ENCODE results near the gene TUG1. TPM values are rescaled to one million over a fixed set of nuclear protein-coding genes. Genes with fewer than 3 reads are reported as not detected.

The TUG1 gene
- polyA plus RNA-seq, 3 donors = 9.9 to 81.3 (median 13.9) TPM

DNA sequence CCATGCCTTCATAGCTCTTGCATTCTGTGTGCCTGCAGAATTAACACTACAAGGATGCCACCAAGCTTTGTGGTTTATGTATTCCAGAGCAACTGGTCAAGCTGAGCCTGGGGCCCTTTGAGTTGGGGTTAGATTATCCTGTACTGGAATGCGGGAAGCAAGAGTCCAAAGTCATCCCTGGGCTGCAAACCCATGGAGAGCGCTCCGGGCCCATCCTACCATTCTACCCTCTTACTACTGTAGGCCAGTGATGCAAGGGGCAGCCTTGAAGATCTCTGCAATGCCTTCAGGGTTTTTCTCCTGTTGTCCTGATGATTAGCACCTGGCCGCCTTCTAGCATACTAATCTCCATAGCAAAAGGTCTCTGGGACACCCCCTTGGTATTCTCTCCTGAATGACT, 51.3 kb downstream of the TUG1 start:
- Histone ChIP-seq H3K79me2 (ENCODE audit: insufficient read depth, low read length) (no peaks in the 10 kb centered on the region), H3K9me3 (replicated peaks in 1 of 2; ENCODE audit: control insufficient read depth in 1 of 2, insufficient read depth in 1 of 2, low read length in 2 of 2) (no peaks in the 10 kb centered on the region), H4K20me1 (ENCODE audit: insufficient read depth, low read length) (no peaks in the 10 kb centered on the region), H3K36me3 (replicated peaks in 1 of 2; ENCODE audit: control insufficient read depth in 1 of 2, insufficient read depth in 2 of 2, low read length in 2 of 2) (no peaks in the 10 kb centered on the region), H3K4me3 (replicated peaks in 1 of 3; ENCODE audit: low read depth in 2 of 3, low read length in 3 of 3) (no peak overlapping the region), H3K4me1 (ENCODE audit: control insufficient read depth in 1 of 2, insufficient read depth in 2 of 2, low read length in 2 of 2) (no peaks in the 10 kb centered on the region), H3K9ac (ENCODE audit: insufficient read depth, low read length, poor library complexity, severe bottlenecking) (no peak overlapping the region), H2AFZ (ENCODE audit: insufficient read depth, low read depth, low read length, poor library complexity, severe bottlenecking) (no peak overlapping the region), H3K27ac (ENCODE audit: low read depth in 1 of 2, low read length in 2 of 2) (no peak overlapping the region), H3K4me2 (replicated peaks; ENCODE audit: extremely low read depth, low read length, poor library complexity, severe bottlenecking) (no peak overlapping the region), H3K27me3 (ENCODE audit: control insufficient read depth in 2 of 2, insufficient read depth in 2 of 2, low read length in 2 of 2) (no peaks in the 10 kb centered on the region)
- Mint-ChIP-seq H3K27ac (no peak overlapping the region), H3K4me1 (peaks cover 10% of the 10 kb centered on the region), H3K36me3 (no peaks in the 10 kb centered on the region), H3K27me3 (ENCODE audit: low read depth in 3 of 3) (peaks cover 5 to 10% (median 8%) of the 10 kb centered on the region in 3 donors), H3K9me3 (peaks cover 0 to 11% (median 2%) of the 10 kb centered on the region in 7 donors), H3K4me3 (no peak overlapping the region)
- WGBS (ENCODE audit: insufficient coverage) = no CpG with 5 or more reads among the region's 4 CpGs
- no peak for DNase-seq
- TF ChIP-seq, protein P1, sequence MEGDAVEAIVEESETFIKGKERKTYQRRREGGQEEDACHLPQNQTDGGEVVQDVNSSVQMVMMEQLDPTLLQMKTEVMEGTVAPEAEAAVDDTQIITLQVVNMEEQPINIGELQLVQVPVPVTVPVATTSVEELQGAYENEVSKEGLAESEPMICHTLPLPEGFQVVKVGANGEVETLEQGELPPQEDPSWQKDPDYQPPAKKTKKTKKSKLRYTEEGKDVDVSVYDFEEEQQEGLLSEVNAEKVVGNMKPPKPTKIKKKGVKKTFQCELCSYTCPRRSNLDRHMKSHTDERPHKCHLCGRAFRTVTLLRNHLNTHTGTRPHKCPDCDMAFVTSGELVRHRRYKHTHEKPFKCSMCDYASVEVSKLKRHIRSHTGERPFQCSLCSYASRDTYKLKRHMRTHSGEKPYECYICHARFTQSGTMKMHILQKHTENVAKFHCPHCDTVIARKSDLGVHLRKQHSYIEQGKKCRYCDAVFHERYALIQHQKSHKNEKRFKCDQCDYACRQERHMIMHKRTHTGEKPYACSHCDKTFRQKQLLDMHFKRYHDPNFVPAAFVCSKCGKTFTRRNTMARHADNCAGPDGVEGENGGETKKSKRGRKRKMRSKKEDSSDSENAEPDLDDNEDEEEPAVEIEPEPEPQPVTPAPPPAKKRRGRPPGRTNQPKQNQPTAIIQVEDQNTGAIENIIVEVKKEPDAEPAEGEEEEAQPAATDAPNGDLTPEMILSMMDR (IDR thresholded peaks at IDR 0.05) = no peak
- intact Hi-C loops (cut with micrococcal nuclease) = loop anchor here in 1 of 2 donors (2.0 kb wide), 1 partner anchor 14 kb away; no protein-coding TSS in a partner anchor

DNA sequence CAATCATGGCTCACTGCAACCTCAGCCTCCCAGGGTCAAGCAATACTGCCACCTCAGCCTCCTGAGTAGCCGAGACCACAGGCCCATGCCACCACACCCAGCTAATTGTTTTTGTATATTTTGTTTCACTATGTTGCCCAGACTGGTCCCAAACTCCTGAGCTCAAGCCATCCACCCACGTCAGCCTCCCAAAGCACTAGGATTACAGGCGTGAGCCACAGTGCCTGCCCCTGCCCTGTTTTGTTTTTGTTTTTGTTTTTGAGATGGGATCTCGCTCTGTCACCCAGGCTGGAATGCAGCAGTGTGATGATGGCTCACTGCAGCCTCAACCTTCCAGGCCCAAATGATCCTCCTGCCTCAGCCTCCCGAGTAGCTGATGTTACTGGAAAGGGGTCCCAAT, 53.5 kb downstream of the TUG1 start:
- Histone ChIP-seq H3K9me3 (replicated peaks in 1 of 2; ENCODE audit: control insufficient read depth in 1 of 2, insufficient read depth in 1 of 2, low read length in 2 of 2) (no peaks in the 10 kb centered on the region), H3K4me2 (replicated peaks; ENCODE audit: extremely low read depth, low read length, poor library complexity, severe bottlenecking) (no peak overlapping the region), H2AFZ (ENCODE audit: insufficient read depth, low read depth, low read length, poor library complexity, severe bottlenecking) (no peak overlapping the region), H3K27me3 (ENCODE audit: control insufficient read depth in 2 of 2, insufficient read depth in 2 of 2, low read length in 2 of 2) (no peaks in the 10 kb centered on the region), H4K20me1 (ENCODE audit: insufficient read depth, low read length) (no peaks in the 10 kb centered on the region), H3K36me3 (replicated peaks in 1 of 2; ENCODE audit: control insufficient read depth in 1 of 2, insufficient read depth in 2 of 2, low read length in 2 of 2) (no peaks in the 10 kb centered on the region), H3K4me3 (replicated peaks in 1 of 3; ENCODE audit: low read depth in 2 of 3, low read length in 3 of 3) (no peak overlapping the region), H3K4me1 (ENCODE audit: control insufficient read depth in 1 of 2, insufficient read depth in 2 of 2, low read length in 2 of 2) (no peaks in the 10 kb centered on the region), H3K27ac (ENCODE audit: low read depth in 1 of 2, low read length in 2 of 2) (no peak overlapping the region), H3K79me2 (ENCODE audit: insufficient read depth, low read length) (no peaks in the 10 kb centered on the region), H3K9ac (ENCODE audit: insufficient read depth, low read length, poor library complexity, severe bottlenecking) (no peak overlapping the region)
- intact Hi-C loops (cut with micrococcal nuclease) = no loop called here
- no peak for DNase-seq
- WGBS (ENCODE audit: insufficient coverage) = no CpG with 5 or more reads among the region's 5 CpGs
- Mint-ChIP-seq H3K27me3 (ENCODE audit: low read depth in 3 of 3) (peaks cover 2 to 8% (median 7%) of the 10 kb centered on the region in 3 donors), H3K4me1 (peaks cover 10% of the 10 kb centered on the region), H3K4me3 (no peak overlapping the region), H3K9me3 (peaks cover 0 to 11% (median 2%) of the 10 kb centered on the region in 7 donors), H3K36me3 (no peaks in the 10 kb centered on the region), H3K27ac (no peak overlapping the region)
- TF ChIP-seq, protein P1 (IDR thresholded peaks at IDR 0.05) = no peak

Small RNA genes lying within 50 kb of the gene (small RNA-seq; reads per million reads assigned to genes)
- not detected for gene RF01892 (ENCODE audit: insufficient read length, low read depth)

Other genes with a start within 250 kb of the TUG1 start
- 1 to 10 TPM; 2.1 to 6.0 (median 2.4) TPM for gene MORC2, start 491 bp upstream of the TUG1 start, polyA plus RNA-seq
- 10 to 100 TPM in 1 of 3 donors, under 1 TPM in 2; 0.87 to 13.3 (median 0.88) TPM for gene SMTN, start 112.1 kb downstream of the TUG1 start, polyA plus RNA-seq
- gene SELENOM, start 138.3 kb downstream of the TUG1 start, polyA plus RNA-seq = 1 to 10 TPM; 3.2 to 7.6 (median 3.4) TPM
- under 1 TPM in 1 of 3 donors, not detected in 2; 0.03 TPM for gene INPP5J, start 153.7 kb downstream of the TUG1 start, polyA plus RNA-seq
- not detected for gene PLA2G3, start 171.2 kb downstream of the TUG1 start, polyA plus RNA-seq
- gene RNF185, start 190.9 kb downstream of the TUG1 start, polyA plus RNA-seq = 10 to 100 TPM; 16.0 to 26.5 (median 26.1) TPM
- gene LIMK2, start 243.0 kb downstream of the TUG1 start, polyA plus RNA-seq = 10 to 100 TPM in 2 of 3 donors, 1 to 10 TPM in 1; 5.5 to 14.2 (median 10.1) TPM

Measured in CD14-positive monocyte (primary cell).